HG02588 (cell line): Measurements from ENCODE around the gene ZNF474.

Source experiments
- ATAC-seq: cut with Tn5 transposase; IDR thresholded peaks from one replicate; pipeline ENCODE4 v1.9.1; 2021; ENCODE audit warnings: mild to moderate bottlenecking, moderate library complexity; ENCODE audit not compliant: unreplicated experiment

Gene ZNF474

DNA sequence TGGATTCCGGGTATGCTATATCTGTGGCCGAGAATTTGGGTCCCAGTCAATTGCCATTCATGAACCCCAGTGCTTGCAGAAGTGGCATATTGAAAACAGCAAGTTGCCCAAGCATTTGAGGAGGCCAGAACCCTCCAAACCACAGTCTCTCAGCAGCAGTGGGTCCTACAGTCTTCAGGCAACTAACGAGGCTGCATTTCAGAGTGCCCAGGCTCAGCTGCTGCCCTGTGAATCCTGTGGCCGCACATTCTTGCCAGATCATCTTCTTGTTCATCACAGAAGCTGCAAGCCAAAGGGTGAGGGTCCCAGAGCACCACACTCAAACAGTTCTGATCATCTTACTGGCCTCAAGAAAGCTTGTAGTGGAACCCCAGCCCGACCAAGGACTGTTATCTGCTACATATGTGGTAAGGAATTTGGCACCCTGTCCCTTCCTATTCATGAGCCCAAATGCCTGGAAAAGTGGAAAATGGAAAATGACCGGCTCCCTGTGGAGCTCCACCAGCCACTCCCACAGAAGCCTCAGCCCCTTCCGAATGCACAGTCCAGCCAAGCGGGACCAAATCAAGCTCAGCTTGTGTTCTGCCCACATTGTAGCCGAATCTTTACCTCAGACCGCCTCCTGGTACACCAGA, 23.0 kb downstream of the ZNF474 start:
- no peak for ATAC-seq

DNA sequence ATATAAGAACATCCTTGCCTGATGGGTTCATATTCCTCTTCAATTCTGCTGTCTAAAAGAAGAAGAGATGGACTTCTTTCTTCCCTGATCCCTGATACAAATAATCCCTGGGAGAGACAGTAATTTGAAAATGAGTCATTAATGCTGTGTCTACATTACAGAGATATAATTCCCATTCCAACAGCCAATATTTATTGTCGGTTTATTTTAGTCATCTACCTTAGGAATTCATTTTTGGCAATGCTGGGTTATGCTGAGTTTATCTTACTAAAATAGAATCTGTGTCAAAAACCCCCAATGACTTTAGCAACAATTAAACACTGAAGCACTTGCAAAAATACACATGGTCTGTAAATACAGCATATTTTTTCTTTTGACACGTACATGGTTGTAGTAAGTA, 23.9 kb downstream of the ZNF474 start:
- ATAC-seq = no peak

DNA sequence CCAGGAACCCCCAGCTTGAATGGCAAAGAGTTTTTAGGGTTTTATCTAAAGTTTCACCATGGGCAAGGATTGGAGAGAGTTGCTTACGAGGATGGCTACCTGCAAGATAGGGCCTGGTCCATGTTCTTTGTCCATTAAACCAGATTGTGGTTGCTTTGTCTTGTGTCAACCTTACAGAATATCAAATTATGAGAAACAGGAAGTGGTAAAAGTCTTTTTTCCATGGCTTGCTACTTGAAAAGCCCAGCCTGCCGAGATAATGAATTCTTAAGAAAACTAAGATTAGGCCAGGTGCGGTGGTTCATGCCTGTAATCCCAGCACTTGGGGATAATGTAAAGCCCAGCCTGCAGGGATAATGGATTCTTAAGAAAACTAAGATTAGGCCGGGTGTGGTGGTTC, 24.4 kb downstream of the ZNF474 start:
- ATAC-seq = no peak

DNA sequence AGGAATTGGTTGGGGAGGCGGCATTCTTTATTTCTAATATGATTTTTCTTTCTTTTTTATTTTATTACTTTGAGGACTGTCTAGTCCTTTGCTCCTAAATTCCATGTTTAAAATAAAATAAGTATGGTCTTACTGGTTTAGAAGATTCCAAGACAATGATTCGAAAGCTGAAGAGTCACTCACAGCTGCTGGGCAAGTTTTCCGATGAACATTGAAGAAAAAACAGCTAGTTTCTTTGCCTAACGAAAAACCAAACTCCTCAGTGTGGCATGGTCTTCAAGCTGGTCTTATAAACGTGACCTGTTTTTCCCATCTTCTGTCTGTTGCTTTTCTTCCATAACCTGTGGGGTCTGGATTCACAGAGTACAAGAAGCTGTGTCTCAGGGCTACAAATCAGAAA, 25.1 kb downstream of the ZNF474 start:
- ATAC-seq = no peak

DNA sequence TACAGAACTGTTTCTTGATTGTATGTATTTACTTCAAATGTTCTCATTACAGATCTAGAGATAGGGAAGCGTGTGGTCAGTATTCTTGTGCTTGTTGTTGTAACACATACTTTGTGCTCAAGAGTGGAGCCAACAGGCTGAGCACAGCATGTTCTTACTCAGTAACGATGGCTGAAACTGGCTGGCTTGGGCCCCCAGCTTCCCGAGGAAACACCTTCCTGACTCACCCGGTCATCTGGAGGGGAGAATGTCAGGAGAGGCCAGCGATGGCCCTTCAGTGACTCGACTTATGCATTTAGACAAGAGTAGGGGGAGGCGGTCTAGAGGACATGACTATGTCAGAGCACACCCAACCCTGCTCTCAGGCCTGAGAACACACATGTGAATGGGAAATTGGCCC, 25.6 kb downstream of the ZNF474 start:
- no peak for ATAC-seq

DNA sequence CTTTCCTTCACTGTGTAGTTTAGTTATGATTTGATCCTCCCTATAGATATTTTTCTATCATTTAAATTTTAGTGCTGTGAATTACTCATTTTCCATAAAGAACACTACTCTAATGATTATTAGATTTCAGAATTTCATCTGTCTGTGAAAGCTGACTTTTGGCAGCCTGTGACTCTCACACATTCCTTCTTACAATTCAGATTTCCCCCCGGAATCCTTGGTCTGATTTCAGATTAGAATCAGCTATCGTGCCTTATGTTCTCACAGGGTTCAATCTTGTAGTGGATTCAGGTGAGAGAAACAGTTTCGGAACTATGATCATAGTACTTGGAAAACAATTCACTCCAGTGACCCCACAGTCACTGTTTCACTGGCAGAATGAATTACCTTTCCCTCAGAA, 26.2 kb downstream of the ZNF474 start:
- no peak for ATAC-seq

DNA sequence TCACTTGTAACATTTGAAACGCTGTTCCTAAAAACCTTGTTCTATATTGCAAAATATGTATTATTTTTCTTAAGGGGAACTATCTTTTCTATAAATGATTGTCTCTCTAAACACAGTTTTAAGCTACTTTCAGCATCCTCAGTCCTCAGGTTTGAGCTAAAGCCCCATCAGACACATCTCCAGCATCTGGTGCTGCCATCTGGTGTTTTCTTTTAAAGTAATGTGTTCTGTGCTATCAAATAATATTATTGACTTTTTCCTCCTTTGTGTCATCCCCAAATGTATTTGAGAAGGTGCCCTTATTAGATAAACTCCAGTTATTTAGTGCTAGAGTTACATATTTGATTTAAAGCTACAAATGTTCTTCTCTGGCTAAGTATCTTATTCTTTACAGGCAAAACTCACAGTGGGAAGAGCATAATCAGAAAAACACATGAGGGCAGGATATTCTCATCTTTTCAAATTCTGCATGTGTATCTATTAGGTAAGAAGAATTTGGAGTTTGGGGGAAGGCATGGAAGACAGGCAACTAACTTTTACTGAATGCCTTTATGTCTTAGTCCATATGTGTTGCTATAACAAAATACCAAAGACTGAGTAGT, 27.5 kb downstream of the ZNF474 start:
- ATAC-seq = no peak

DNA sequence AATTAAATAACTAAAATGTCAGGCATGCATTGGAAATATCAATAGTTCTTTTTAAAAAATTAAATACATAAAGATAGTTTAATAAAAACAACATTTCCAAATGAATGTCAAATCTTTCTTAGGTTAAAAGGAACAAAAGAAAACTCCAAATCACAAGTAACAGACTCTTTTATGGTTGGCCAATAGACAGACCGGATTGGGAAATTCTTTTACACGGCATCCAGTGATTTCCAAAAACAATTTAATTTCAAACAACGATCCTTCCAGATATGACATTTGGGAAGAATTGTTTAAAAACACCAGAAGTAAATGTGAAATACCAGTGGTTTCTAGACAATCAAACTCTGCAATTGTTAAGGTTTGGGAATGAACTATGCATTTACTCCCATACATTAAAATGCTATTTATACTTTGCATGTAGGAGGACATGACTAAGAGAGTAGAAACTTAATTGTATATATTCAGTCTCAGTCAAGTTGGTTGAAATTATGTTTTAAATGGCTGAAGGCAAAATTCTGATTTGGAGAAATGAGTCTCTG, 32.8 kb downstream of the ZNF474 start:
- ATAC-seq = no peak

DNA sequence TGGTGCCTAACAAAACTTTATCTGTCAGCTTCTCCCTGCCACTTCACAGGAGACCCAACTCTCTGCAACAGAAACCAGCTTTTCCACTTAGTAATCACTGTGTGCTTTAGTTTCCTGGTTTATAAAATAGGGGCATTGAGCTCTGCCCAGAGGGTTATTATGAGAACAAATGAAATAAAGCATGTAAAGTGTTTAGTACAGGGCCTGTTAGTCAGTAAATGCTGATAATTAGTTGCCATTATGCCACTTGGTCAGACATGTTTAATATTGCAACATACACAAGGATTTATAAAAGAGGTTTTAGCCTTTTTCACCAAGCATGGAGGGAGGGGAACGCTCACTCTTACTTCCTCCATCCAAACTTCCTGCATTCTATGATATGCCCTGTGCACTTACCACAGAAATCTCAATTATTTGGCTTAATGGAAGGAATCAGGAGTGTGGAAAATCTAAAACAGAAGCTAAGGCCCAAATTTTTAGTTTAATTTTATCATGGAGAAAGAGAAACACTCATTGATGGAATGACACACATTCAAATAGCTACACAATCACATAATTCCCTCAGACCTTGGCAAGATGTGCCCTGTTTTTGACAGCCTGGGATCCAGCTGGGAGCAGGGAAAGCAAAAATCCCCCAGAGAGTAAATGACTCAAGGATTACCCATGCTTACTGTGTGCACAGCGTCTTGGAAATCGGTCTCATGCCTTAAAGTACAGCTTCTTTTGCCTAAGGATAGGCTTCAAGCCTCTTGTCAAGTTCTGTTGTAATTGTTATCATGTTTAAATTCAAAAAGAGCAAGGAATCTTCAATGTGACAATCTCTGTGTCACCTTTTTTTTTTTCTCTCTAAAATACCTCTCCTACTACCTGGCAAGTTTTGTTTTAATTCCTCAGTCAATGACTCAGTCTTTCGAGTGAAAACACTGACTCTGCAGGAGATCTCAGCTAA, 34.0 kb downstream of the ZNF474 start:
- ATAC-seq = no peak

DNA sequence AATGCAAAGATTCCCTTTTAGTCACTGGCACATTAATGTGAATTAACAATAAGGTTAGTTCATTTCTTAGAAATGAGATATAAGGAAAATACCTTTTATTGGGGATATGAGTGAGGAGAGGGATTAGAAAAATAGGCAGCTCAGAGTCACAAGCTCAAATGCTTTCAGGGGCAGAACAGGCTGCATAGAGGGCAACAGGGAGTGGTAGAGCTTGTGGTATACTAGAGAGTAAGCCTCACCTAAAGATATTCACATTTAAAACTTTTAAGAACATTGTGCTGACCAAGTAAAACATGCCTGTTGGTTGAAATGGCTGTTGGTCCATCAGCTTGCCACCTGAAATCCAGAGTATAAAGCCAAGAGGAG, 34.7 kb downstream of the ZNF474 start:
- ATAC-seq = no peak

DNA sequence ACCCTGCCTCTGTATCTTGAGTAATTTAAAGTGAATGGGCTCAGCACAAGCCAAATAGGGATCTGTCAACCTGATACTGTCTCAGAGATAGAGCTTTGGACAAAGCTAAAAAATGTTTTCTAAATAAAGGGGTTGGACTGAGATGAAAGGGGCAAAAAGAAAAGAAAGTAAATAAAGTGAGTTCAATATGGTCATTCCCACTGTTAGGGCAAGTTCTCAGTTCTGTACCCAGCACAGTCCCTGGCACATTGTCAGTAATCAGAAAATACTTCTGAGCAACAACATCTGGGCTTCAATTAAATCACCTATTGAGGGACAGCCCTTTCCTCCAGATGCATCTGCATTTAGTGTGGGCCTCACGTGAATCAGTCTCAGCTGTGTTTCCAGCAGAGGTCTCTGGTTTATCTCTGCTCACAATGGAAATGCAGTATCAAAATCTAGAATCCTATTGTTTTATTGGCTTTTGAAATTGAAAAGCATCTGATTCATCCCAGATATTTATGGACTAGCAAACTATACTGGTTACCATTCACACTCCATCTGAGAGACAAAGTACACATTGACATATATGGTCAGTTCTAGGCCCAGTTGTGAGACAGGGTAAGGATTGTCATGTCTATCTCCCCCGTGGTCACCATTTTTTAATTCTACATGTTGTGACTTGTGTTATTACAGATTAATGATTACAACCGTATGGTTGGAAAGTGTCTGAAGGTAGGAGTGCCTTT, 35.6 kb downstream of the ZNF474 start:
- no peak for ATAC-seq

DNA sequence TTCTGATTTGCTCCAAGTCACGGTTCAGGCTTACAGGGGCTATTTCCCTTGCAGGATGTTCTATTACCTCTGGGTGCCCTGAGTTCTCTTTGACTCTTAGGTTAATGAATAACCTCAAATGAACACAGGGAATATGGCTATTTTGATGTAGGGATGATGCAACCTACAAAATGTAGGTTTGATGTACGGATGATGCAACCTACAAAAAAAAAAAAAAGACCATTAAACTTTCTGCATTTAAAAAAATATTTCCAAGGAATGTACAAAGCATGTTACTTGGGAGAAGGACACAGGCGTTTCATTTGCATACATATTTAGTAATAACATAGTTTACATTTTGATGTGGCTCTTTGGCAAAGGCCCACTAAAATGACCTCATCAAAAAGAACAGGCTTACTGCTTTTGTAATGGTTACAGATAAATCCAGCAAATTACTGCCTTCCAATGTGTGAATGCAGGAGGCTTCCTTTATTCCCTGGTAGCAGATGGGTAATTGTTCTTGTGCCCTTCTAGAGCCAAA, 36.3 kb downstream of the ZNF474 start:
- ATAC-seq = no peak

DNA sequence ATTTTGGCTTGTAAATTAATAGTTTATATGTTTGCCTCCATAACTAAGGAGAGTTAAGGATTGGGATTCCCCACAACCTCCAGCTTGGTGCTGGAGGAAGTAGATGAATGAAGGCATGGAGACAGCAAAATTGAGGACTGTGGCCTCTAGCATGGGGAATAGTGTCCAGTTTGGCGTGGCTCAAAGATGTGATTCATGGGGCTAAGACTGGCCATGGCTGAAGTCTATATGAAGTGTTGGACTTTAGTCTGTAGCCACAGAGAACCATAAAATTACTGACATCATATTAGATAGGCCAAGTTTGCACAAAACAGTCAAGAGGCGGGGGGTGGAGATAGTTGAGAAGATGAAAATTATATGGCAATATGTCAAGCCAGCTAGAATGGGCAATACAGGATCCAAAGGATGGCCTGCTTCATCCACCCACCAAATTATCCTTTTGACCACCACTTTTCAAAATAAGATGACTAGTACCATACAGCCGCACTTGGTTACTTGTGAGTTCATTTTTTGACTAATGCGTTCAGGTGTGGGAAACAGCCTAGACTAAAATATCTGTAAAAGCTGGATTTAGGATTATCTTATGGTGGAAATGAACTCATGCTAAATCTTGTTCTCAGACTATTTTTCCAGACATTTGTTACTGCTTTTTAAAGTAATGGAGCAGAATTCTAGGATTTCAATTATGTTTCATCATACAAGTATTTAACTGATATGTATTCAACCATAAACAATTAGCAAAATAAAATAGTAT, 40.2 kb downstream of the ZNF474 start:
- ATAC-seq = no peak

DNA sequence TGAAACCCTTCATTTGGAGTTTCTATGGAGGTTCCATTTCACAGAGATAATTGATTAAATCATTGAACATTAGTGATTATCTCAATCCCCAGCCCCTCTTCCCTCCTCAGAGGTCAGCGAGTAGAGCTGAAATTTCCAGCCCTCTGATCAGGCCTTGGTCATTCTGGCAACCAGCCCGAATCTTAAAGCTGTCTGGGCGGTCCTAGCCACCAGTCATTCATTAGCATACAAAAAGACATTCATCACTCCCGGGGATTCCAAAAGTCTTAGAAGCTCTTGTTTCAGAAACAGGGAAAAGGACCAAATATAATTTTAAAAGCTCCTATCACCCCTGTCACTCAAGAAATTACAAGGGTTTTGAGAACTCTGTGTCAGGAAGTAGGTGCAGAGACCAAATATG, 41.3 kb downstream of the ZNF474 start:
- no peak for ATAC-seq

DNA sequence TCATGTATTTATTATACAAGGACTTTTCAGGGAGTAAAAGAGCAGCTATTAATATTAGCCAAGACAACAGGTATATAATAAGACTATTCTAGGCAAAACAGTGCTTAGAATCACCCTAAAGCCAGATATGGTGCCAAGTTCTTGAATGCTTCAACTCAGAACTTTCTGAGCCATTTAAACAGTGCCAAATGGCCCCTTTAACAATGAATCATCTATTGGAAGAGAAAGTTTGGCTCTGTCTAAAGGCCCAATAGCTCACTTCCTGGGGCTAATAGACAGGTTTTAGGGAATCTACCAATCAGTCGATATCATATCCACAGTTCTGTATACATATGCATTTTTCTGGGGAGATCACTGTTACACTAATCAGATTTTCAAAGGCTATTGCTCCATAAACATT, 42.9 kb downstream of the ZNF474 start:
- ATAC-seq = no peak

DNA sequence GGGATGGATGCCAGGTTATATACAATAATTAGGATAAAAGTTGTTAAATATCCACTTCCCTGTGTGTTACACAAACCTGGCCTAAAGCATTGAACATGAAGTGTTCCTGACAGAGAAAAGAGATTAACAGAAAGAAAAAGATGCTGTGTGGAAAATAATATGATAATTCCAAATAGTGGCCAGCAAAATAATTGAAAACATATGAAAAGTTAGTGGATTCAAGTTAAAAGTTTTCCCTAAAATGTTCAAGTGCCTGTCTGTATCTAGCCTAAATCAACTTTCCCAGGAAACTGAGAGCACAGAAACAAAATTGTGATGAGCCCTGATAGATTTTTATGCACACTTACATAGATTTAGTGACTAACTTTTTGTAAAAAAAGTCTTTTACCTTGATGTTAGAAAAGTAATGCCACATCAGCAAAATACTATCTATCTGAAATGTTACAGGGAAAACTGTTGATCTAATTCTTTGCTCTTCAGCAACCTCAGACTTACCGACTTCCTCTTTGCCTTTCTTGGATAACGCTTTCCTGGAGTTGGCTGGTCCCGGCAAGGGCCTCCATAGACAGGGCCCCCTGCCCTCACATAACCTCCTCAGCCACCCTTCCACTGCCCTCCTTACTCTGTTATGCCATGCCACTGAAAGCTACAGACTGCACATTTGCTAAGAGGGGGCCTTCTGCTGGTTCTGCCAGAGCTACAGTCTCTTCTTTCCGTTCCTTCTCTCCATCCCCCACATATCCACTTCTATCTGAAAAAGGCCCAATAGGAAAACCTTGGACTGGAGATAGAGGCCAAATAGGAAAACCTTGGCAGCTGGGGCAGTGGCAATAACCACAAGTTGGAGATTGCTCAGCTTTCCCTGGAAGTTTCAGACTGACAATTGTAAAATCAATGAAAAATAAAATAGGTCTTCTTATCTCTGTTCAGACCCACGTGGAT, 44.4 kb downstream of the ZNF474 start:
- no peak for ATAC-seq

DNA sequence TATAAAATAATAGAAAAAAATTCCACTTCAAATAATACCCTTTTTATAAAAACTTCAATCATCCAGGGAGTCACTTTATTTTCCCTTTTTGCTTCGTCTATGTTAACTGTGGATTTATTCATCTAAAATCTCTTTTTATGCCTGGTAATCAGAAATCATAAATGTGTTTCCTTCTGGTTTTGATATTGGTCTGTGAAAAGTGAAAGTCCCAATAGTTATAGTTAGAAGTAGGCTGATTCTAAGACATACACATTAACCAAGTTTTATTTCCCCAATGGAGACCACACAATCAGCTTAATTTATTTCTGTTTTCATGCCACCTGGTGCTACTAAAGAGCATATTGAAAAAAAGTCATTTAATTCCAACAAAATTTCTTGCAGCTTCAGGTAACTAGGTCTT, 45.7 kb downstream of the ZNF474 start:
- ATAC-seq = no peak

DNA sequence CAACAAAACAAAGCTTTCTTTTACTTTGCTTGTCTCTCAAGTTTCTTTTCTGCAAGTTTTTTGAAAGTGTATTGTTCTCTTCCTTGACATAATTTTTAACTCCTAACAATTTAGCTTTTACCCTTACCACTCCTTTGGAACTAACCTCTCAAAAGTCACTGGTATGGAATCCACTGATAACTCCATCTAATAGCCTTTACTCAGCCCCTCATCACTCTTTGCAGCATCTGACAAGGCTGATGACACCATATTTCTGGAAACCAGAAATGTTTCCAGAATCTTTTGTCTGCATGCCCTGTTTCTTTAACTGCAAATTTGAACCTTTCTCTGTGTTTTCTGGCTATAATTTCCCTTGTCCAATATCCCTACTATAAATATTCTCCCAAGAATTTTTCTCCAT, 46.5 kb downstream of the ZNF474 start:
- ATAC-seq = no peak

DNA sequence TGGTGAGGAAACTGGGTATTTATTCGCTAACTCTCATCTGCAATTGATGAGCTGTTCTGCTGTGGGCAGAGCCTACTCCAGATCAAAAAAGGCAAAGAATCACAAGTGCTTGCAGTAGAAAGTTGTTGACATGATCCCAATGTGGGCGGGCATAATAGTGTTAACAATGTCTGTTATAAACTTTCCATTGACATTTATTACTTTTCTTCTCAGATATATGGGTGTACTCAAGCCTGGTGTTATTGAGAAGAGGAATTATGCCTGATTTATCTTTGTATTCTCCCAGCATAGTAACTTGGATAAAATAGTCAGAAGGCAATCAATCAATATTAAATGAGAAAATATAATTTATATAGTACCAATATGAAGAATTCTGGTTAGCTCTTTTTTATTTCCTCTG, 47.8 kb downstream of the ZNF474 start:
- ATAC-seq = no peak
